ENCODE data around the gene CXorf38.
A peak's percentile ranks its signal among the peaks of the same experiment; 100 is the strongest.

CXorf38 gene, protein sequence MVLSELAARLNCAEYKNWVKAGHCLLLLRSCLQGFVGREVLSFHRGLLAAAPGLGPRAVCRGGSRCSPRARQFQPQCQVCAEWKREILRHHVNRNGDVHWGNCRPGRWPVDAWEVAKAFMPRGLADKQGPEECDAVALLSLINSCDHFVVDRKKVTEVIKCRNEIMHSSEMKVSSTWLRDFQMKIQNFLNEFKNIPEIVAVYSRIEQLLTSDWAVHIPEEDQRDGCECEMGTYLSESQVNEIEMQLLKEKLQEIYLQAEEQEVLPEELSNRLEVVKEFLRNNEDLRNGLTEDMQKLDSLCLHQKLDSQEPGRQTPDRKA

DNA sequence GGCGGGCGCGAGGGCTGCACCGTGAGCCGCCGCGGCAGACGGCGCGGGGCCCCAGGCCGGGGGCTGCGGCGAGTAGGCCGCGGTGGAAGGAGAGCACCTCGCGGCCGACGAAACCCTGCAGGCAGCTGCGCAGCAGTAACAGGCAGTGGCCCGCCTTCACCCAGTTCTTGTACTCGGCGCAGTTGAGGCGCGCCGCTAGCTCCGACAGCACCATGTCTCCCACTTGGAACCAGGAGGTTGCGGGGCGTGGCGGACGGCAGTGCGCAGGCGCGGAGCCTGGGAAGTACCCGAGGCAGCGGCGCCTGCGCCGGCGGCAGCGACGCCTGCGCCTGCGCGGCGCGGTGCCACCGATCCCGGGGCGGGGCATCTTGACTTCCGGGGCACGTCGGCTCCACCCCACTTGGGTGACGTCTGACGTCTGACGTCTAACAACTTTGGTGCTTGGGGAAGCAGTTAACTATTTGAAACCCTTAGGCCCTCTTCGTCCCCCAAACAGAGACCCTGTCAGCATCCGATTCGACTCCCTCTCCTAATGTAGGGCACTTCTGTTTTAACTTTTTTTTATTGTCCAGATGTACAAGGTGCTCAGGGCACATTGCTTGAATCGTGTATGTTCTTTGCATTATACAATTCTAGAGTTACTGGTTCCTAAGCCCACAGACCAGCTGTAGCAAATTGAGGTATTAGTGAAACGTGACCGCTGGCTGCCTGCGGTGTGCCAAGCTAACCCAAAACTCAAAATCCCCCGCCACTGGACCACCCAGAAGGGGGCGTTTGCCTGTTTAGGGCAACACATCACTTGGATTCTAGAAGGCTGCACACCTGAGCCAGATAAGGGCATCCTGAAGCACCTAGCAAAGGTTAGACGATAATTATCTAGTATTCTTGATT, at the start of gene CXorf38:
TSS of gene CXorf38 (minus strand) at position 255 of the 891 bp plus-strand sequence. CDS start at position 214, 41 bp downstream.
- no peak for FAIRE-seq

DNA sequence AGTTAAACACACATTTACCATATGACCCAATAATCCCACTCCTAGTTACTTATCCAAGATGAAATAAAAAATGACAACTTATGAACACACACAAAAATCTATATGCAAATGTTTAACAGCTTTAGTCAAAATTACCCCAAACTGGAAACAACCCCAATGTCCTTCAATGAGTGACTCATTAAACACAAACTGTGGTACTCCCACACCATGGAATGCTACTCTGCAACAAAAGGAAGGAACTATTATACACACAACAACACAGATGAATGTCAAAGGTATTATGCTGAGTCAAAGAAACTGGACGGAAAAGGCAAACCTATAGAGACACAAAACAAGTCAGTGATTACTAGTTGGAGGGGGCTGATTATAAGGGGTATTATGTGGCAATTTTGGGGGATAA, 47.4 kb upstream of the CXorf38 start:
- FAIRE-seq: no peak

DNA sequence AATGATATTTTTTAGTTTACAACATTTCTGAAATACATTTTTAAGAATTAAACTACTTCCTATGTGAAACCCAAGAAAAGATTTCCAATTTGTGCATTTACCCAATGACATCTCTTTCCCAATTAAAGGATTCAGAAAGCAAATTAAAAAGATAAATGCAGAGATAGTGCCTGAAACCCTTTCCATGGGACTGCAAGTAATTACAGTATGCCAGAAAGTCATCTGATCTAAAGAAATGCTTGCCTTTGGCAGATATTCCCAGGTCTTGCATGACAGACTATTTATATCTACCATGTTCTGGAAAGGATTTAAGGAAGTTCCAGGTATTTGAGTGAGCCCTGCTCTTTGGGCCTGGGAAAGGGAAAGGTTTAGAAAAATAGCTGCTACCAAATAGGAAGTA, 41.6 kb upstream of the CXorf38 start:
- no peak for FAIRE-seq

DNA sequence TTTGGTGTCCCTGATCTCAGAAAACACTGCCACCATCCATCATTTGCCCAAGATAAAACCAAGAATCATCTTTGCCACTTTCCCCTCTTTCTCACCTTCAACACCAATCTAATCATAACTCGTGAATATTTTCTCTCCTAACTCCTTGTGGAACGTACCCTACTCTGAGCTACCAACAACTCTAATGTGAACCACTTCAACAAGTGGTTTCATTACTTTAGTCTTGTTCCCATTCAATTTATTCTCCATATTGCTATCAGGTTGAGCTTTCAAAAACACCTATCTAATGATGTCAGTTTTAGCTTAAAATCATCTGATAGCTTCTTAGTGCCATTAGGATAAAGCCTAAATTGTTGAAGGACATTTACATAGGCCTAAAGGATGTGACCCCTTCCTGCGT, 39.8 kb upstream of the CXorf38 start:
- FAIRE-seq: no peak

DNA sequence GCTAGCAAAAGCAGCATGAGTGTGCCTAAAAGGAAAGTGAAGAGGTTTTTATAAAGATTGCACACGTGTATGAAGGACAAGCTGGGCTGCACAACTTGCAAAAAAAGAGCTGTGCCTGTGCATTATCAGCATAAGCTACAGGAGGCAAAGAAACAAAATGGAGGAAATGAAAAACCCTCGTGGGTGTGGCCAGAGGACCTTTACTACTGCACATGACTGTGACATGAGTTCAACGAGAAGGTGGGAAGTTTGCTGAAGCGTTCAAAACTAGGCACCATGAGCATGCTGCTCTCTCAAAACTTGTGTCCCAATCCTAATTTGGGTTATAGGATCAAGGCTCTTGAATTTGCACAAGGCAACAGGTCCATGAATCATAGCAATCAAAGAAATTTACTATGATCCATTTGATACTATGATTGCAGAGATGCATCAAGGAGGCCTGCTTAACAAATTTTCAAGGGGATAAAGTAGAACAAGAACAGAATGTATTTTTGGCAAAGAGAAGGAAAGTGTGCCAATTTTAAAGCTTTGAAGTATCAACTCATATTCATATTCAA, 38.1 kb upstream of the CXorf38 start:
- no peak for FAIRE-seq

DNA sequence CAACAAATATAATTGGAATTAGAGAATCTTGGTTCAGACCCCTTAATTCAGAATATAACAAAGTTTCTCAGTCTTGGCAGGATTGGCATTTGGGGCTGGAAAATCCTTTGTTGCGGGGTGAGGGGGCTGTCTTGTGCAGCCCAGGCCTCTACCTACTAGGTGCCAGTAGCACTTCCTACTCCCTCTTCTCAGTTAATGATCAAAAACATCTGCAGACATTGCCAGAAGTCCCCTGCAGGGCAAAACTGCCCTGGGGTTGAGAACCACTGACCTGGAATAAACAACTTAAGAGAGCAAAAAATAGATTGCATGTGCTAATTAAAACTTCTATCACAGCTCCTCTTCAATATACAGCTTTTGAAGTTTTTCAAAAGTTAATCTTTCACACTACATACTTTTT, 36.7 kb upstream of the CXorf38 start:
- FAIRE-seq: no peak

DNA sequence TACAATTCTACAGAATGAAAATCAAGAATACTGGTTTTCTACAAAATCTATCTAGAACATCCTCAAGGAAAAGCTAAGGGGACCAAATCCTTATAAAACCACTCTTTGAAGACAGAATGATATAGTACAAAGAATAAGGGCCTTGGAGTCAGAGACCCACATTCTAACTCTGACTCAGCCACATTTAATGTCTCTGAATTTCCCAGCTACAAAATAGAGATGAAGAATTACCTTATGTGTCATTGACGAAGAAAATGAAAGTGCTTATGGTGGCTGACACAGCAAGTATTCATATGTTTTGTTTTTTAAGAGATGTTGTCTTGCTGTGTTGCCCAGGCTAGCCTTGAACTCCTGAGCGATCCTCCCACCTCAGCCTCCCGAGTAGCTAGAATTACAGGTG, 35.9 kb upstream of the CXorf38 start:
- no peak for FAIRE-seq

DNA sequence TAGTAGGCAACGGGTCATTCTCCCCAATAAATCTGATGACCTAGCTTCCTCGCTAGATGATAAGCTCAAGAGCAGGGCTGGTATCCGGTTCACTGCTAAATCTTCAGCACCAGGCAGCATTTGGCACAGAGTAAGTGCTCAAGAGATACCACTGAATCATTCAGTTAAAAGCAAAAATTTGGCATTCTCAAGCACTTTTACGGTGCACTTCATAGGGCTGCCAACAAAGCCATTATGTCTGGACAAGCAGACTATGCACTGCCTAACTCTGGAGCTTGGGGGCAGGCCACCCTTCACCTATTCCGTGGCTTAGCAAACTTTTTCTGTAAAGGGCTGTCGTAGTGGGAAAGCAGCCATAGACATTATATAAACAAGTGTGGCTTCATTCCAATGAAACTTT, 23.8 kb upstream of the CXorf38 start:
- no peak for FAIRE-seq

DNA sequence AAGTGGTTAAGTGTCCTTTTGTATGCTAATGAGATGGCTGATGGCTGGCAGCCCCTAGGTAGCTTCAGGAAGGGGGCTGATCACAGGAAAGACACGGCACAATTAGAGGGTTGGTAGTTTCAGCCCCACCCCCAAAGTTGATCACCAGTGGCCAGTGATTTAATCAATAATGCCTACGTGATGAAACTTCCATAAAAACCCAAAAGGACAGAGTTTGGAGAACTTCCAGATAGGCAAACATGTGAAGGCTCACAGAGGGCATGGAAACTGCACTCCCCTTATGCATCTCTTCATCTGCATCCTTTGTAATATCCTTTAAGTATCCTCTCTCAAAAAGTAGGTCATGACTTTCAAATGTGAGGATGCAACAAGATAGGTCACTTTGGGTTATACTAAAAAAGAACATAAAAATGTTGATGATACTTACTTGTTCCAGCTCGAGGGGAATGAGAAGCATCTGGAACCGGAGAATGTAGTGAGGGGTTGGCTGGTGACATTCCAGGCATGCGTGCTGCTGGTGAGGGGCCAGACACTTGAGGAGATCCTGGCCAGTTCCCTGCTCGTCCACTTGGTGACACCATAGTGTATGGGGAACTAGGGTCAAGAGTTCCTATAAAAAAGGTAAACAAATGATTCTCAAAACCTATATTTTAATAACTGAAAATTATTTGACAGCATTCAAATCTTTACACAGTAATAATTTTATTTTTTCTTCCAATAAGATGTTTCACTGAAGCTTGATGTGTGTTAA, 16.7 kb upstream of the CXorf38 start:
- no peak for FAIRE-seq

DNA sequence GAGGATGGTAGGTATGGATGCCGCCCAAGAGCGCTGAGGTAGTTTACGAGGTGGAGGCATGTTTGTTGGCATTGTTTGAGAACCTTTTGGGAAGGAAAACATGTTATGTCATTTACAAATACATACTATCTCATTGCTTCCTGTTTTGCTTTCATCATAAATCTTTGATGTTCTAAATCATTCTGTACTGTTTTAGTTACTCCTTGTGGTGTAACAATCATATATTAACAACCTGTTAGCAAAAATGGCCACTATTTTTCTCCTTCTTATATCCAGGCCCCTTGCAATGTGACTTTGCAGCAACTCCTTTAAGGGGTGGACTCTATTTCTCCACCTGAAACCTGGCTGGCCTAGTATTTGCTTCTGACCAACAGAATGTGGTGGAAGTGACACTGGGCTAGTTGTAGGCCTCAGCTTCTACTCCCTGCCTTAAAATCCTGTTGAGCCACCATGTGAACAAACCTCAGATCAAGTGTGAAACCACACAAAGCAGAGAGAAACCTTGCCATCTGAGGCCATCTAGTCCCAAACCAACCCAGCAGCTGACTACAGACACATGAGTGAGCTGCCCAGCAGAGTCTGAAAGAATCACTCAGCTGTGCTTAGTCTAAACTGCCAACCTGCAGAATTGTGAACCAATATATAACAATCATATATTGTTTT, 15.8 kb upstream of the CXorf38 start:
- no peak for FAIRE-seq

DNA sequence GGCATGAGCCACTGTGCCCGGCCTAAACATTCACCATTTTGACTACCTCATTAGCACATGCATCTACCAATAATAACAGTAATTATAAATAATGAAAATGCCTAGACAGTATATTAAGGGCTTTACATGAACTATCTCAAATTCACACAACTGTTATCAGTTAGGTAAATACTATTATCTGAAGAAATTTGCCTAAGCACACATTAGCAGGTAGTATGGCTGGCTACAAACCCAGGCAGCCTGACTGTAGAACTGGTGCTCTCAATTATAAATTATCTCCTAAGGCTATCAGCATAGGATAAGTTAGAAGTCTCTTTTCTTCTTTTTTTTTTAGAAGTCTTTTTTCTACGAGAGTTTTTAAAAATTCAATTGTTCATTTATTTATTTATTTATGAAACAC, 14.1 kb upstream of the CXorf38 start:
- no peak for FAIRE-seq

DNA sequence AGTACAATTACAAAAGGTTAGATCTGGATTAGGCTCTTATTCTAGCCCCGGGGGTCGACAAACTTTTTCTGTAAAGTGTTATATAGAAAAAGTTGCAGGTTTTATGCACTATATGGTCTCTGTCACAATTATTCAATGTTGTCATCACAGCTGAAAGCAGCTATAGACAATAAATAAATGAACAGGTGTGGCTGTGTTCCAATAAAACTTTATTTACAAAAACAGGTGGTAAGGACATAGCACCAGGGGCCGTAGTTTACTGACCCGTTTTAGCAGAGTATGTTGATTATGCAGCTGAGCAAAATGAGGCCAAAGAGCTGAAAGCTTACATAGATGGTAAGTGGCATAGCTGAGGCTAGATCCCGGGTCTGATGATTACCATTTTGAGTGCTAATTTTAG, 13.0 kb upstream of the CXorf38 start:
- FAIRE-seq: no peak

DNA sequence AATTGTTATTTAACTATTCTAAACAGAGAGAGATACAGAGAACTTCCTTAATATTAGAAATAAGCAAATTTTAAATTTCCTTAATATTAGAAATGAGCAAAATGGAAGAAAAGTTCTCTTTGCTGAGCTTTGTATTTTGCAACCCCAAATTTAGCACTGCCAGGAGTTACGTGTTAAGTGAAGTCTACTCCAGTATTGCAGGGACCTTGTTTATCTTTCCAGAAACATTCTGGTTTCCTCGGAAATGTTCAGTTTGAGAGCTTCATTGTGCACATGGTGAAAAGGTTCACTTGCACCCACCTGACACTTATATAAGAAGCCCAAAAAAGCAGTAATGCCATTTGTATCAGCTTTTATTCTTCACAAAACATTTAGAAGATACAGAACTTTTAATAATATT, 6.2 kb upstream of the CXorf38 start:
- FAIRE-seq: no peak

DNA sequence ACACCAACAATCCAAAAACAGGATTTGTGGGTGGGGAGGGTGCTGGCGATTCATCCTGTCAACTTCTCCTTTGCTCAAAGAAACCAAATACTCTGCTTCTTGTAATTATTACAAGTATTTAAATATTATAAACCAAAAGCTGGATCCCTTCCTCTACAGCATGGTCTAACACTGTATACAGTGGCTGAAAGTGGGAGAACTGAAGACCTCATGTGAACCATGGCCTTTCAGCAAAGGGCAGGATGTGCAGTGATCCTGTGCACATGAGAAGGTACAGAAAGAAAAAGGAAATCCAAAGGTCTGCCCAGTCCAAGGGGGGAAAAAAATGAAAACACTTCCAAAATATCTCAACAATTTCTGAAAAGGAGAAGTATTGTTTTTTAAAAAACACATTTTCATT, 5.3 kb upstream of the CXorf38 start:
- FAIRE-seq: no peak

DNA sequence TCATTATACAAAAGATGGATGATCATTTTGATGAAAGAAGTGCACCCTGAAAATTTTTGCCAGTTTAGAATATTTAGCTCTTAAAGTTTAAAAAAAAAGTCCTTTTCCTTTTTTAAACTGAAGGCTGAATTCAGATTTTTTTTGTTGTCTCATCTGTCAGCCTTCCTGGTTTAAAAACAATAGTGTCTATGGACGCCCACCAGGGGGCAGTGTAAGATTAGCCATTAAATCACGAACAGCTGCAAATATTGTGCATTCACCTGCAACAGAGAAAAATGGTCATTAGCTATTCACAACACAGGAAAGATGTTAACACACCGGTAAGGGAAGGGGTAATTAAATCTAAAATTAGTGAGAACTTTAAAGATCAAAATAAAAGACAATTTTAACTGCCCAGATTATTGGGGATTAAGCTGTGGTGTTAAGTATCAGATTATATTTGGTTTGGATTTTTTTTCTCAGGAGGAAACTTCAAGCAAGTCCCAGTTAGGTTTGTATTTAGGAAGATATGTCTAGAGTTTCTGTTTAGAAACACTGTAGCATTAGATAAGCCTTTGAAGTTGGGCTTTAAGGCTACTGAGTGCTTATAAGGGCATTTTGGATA, 4.4 kb upstream of the CXorf38 start:
- peak; percentile 78 for FAIRE-seq

DNA sequence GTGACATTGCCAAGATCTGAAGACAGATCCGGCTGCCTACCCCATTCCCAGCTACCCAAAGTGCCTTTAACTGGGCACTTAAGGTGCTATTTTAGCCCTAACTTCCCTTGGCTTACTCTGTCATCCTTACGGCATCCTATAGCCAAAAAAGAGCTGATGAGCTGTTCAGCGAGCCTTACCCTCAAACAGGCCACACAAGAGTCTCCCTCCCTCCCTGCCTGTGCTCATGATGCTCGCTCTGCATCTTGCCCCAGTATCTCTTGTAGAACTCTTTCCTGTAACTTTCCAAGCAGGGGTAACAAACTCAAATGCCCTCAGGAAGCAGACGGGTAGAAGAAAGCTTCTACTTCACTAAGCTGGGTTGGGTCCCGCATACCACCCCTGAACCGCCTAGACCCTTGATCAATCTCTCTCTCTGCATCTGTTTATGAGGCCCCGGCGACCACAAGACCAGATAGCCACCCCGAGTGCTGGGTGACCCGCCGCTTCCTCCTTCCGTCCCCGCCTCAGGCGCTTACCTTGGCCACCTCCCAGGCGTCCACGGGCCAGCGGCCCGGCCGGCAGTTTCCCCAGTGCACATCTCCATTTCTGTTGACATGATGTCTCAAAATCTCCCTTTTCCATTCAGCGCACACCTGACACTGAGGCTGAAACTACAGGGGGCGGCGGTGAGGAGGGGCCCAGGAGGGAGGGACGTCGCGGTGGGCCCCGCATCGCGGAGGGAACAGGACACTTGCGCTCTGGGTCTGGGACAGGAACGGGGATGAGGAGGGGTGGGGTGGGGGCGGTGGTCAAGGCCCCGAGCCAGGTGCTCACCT, 663 bp downstream of the CXorf38 start:
- FAIRE-seq: no peak

DNA sequence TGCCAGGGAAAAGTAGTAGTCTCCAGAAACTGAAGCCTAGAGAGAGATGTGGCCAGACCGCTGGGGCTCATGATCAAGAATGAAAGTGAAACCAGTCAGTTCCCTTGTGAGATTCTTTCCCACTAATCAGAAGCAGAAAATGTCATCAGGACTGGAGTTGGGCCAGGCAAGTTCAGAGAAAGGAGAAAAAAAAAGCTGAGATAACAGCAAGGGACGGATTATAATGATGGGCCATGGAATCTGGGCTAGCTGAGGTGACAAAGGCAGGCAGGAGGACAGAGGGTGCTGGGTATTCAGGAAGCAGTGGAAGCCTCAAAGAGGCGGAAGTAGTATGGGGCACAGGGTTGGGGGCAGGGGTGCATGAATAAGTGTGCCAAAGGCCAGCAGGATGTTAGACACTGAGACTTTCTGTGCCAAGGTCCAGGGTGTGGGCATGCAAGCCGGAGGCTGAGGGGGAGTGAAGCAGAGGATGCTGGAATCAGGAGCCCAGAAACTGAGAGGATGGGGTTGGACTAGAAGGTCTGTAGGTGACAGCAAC, 2.5 kb downstream of the CXorf38 start:
- no peak for FAIRE-seq

DNA sequence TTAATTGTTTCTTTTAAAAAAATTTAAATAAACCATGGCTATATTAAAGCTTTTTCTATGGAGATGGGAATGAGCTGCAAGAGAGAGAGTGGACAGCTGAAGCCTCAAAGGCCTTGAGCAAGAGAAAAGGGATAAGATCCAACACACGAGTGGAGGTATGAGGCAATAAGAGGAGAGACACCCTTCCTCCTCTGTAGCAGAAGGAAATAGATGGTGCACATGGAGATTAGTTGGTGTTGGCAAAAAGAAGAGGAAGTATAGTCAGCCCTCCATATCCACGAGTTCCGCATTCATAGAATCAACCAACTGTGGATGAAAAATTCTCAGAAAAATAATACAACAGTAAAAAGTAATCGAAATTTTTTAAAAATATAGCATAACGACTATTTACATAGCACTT, 3.2 kb downstream of the CXorf38 start:
- peak; percentile 72 for FAIRE-seq

DNA sequence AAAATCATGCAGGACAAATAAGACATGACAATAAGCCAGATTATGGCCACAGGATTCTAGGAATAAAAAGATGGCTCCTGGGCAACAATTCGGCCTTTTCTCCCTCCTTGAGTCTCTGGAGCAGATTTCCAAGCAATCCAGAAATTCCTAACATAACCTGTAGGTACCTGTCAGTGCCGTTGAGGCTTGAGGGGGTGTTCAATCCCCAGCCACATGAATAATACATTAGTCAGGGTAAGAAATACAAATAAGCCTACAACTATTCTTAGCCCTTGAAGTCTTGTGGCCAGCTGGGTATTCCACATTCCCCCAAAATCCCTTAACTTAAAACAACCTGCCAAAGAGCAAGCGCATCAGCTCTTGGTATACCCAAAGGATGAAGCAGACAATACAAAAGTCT, 9.7 kb downstream of the CXorf38 start:
- FAIRE-seq: no peak

DNA sequence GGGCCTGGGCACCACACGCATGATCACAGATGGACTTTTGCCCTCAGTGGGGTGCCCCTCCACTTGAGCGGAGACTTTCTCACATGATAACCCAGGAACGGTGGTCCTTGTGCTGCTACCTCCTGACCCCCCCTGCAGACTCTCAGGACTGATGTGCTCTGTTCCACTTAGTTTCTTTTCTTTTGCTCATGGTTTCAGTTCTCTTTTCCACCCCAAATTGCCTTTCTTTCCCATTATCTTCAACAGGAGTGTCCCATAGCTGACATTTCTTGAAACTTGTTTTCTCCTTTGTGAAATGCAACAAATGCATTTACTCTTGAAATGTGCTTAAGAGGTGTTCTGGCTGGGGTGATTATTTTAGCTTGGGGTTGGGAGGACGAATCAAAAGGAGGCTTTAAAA, 15.2 kb downstream of the CXorf38 start:
- no peak for FAIRE-seq

DNA sequence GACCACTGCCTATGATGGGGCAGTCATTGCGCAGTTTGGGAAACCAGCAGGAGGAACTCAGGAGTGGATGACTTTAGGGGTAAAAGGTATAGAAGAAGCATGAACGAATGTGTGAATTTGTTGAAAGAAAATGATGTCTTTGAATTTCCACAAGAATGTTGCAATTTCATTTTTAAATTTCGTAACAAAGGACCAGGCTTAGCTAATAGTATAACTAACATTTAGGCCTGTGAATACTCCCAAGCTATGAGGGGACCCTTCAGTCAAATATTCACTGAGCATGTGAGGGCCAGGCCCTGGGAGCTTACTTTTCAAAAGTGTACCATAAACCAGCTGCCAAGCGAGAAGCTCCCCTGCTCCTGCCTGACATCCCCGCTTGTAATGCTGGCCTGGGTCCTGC, 18.9 kb downstream of the CXorf38 start:
- no peak for FAIRE-seq

Measured in colon (tissue), 2 donors.